Endothelial cell of umbilical vein (primary cell): ENCODE data around the gene MECR. TPM values are rescaled to one million over a fixed set of nuclear protein-coding genes. Genes with fewer than 3 reads are reported as not detected.

ENCODE experiments used
- BruUV-seq: library from RNA; stranded (reverse); fragments of 400-500 nt; replicated peaks from 2 replicates; lab custom pipeline; 2021; lab: Mats Ljungman, UMichigan
- CTCF ChIA-PET: fragments of 300-600, 350-600 bp; sonication (Branson Sonifier 250); formaldehyde crosslinking; loops from one replicate; lab custom pipeline; 2021; ENCODE audit warnings: antibody characterized with exemption, inconsistent platforms; lab: Charles Lee
- POLR2A ChIA-PET: fragments of 300-600, 350-600 bp; sonication (Branson Sonifier 250); formaldehyde crosslinking; loops from one replicate; lab custom pipeline; 2021; ENCODE audit warnings: antibody characterized with exemption, inconsistent platforms; lab: Charles Lee
- DNase-seq: peaks from one replicate; pipeline ENCODE4 v3.0.0-alpha.2; 2011; ENCODE audit warnings: low read depth, low spot score
- FAIRE-seq: peaks from 2 replicates; lab custom pipeline; 2011; peaks lifted over from hg19 to GRCh38; lab: Jason Lieb, UNC
- H2AFZ ChIP-seq: 2 replicates; pipeline ENCODE4 v1.6.0; 2012; ENCODE audit warnings: low read depth, low read length, control low read depth, inconsistent platforms
- H3K27ac ChIP-seq: 2 replicates; pipeline ENCODE4 v1.5.1; 2011; ENCODE audit warnings: low read depth, mild to moderate bottlenecking, control low read depth, low read length, moderate library complexity; ENCODE audit not compliant: insufficient read depth
- H3K27me3 ChIP-seq, 2 experiments: 2 replicates each; pipeline versions ENCODE4 v1.6.0 to v1.6.1; 2011; ENCODE audit warnings: low read length in 2 of 2, mixed read lengths in 1 of 2; ENCODE audit not compliant: control insufficient read depth in 2 of 2, insufficient read depth in 2 of 2
- H3K36me3 ChIP-seq, 2 experiments: 2 replicates in 1 of 2; 3 replicates in 1 of 2; pipeline ENCODE4 v1.5.1; 2011; ENCODE audit warnings: low read length in 2 of 2, mild to moderate bottlenecking in 1 of 2, moderate library complexity in 1 of 2; ENCODE audit not compliant: control insufficient read depth in 2 of 2, insufficient read depth in 2 of 2; ENCODE audit errors: extremely low read depth in 1 of 2
- H3K4me1 ChIP-seq: 3 replicates; pipeline ENCODE4 v1.5.1; 2011; ENCODE audit warnings: mild to moderate bottlenecking, low read length; ENCODE audit not compliant: control insufficient read depth, insufficient read depth; ENCODE audit errors: extremely low read depth
- H3K4me2 ChIP-seq: 2 replicates; pipeline ENCODE4 v1.6.1; 2011; ENCODE audit warnings: low read length, control low read depth, mixed read lengths; ENCODE audit not compliant: insufficient read depth
- H3K4me3 ChIP-seq, 3 experiments: fragments of 200-600 bp in 1 of 3; sonication (generic), shearing (Covaris generic) in 1 of 3; replicated peaks in 1 of 3; 2 replicates each; pipeline ENCODE4 v1.5.1; 2011 to 2016; ENCODE audit warnings: control low read depth in 3 of 3, low read length in 3 of 3, mild to moderate bottlenecking in 2 of 3, inconsistent platforms in 1 of 3, low read depth in 1 of 3, moderate library complexity in 1 of 3; ENCODE audit not compliant: insufficient read depth in 1 of 3
- H3K79me2 ChIP-seq: 2 replicates; pipeline ENCODE4 v1.6.0; 2012; ENCODE audit warnings: low read length, inconsistent platforms; ENCODE audit not compliant: control insufficient read depth, insufficient read depth
- H3K9ac ChIP-seq: replicated peaks from 2 replicates; pipeline ENCODE3; 2011; ENCODE audit warnings: low read length, control low read depth; ENCODE audit not compliant: insufficient read depth; ENCODE audit errors: extremely low read depth
- H3K9me1 ChIP-seq: replicated peaks from 3 replicates; pipeline ENCODE4 v1.6.0; 2011; ENCODE audit warnings: mild to moderate bottlenecking, low read length; ENCODE audit not compliant: control insufficient read depth, insufficient read depth; ENCODE audit errors: extremely low read depth
- H3K9me3 ChIP-seq: replicated peaks from 2 replicates; pipeline ENCODE4 v1.5.1; 2012; ENCODE audit warnings: low read length, inconsistent platforms; ENCODE audit not compliant: control insufficient read depth, insufficient read depth
- H4K20me1 ChIP-seq: replicated peaks from 2 replicates; pipeline ENCODE3; 2011; ENCODE audit warnings: mild to moderate bottlenecking, low read length; ENCODE audit not compliant: control insufficient read depth, insufficient read depth; ENCODE audit errors: extremely low read depth
- CTCF ChIP-seq, 2 donors: IDR thresholded peaks; 1 replicate in 1 of 2; 2 replicates in 1 of 2; pipeline ENCODE4 v1.5.1; 2011; ENCODE audit warnings: low read length in 2 of 2, mild to moderate bottlenecking in 2 of 2, moderate library complexity in 2 of 2, control low read depth in 1 of 2, inconsistent platforms in 1 of 2, low read depth in 1 of 2; ENCODE audit not compliant: insufficient read depth in 1 of 2; ENCODE audit errors: extremely low read depth in 1 of 2
- EZH2 ChIP-seq: IDR thresholded peaks from 2 replicates; pipeline ENCODE4 v1.6.1; 2012; ENCODE audit warnings: borderline replicate concordance, low read depth, mild to moderate bottlenecking, moderate library complexity, low read length, inconsistent platforms; ENCODE audit not compliant: severe bottlenecking
- FOS ChIP-seq: IDR thresholded peaks from 2 replicates; pipeline ENCODE4 v1.6.1; 2011; ENCODE audit warnings: mild to moderate bottlenecking, low read length, moderate library complexity, borderline replicate concordance; ENCODE audit not compliant: insufficient read depth
- GATA2 ChIP-seq: IDR thresholded peaks from 2 replicates; pipeline ENCODE4 v1.7.0; 2011; ENCODE audit warnings: low read depth, mild to moderate bottlenecking, moderate library complexity, mixed read lengths, low read length; ENCODE audit not compliant: insufficient read length, insufficient read depth
- JUN ChIP-seq: IDR thresholded peaks from 2 replicates; pipeline ENCODE4 v1.6.1; 2011; ENCODE audit warnings: borderline replicate concordance, low read depth; ENCODE audit not compliant: insufficient read length, insufficient read depth
- dilution Hi-C: fragments of 300-500 bp; cut with MboI; formaldehyde crosslinking; loops from one replicate; pipeline ENCODE4 v1.15.0; 2019; ENCODE audit warnings: low sequenced_read_pairs; ENCODE audit not compliant: extremely low pct_ligation_motif_present
- intact Hi-C: fragments of 100-400 bp; cut with micrococcal nuclease; formaldehyde crosslinking; loops from one replicate; pipeline ENCODE4 v1.10.0; 2022
- polyA plus RNA-seq, 4 experiments: library from polyadenylated mRNA; depleted of rRNA in 3 of 4; stranded (reverse) in 3 of 4; unstranded in 1 of 4; fragments of >200 nt; gene quantifications; 2 replicates each; pipeline versions ENCODE4 v1.2.1 to v1.2.3, GENCODE V29; 2011 to 2012; ENCODE audit warnings: missing spikeins in 1 of 4
- total RNA-seq: library from RNA; stranded (reverse); gene quantifications from 2 replicates; pipeline ENCODE4 v1.2.3, GENCODE V29; 2021
- TF ChIP-seq, protein P1 (sequence below): IDR thresholded peaks from 2 replicates; pipeline ENCODE4 v1.6.1; 2011; ENCODE audit not compliant: insufficient read depth, insufficient read length

The MECR gene
- total and polyA plus RNA-seq, 2 donors (not counting 3 experiments of a cell fraction or from before 2014, with no cell fraction given): 24.6 to 30.1 TPM

DNA sequence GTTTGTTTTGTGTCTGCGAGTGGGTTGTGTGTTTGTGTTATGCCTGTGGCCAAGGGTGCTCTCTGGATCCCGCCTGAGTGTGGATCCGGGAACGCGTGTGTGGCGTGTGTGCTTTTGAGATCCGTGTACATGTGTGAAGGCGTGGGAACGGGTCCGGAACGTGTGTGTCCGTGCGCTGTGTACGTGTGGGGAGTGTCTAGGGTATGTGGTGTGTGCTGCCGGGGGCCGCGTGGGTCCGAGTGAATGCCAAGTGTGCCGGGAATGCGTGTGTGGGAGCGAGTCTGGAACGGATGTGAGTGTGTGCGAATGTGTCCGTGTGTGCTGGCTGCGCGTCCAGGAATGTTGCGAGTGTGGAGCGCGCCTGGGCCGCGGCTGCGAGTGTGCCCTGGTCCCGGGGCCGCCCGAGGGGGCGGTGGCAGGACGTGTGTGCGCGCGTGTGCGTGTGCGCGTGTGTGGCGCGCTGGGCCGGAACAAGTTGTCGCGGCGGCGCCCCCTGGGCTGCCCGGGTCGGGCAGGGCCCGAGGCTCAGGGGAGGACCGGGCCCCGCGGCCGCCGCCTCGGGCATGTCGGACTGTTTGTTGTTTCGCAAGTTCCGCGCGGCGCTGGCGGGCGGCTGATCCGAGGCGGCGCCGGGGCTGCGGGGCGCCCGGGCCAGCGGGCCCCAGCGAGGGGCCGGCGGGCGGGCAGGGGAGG lies 6.5 kb upstream of the MECR start:
- CTCF ChIA-PET: interaction anchor here (0.6 to 1.5 kb wide), 8 partner anchors 104 to 1542 kb away, joined by 3 to 16 read pairs (median 5); no protein-coding TSS in a partner anchor
- no peak for TF ChIP-seq GATA2
- peak; percentile 43 for TF ChIP-seq EZH2
- dilution Hi-C loops: loop anchor here (25.0 kb wide), 1 partner anchor 850 kb away; no protein-coding TSS in a partner anchor
- Histone ChIP-seq H3K4me1 (peaks cover 16% of the 10 kb centered on the region), H3K27me3 (peaks cover 34 to 38% of the 10 kb centered on the region in 2 experiments), H3K27ac (no peak overlapping the region), H3K9ac (no peak overlapping the region), H3K9me1 (no peaks in the 10 kb centered on the region), H3K4me3 (peak overlapping the region in 2 of 3 experiments; percentile 6 to 33), H2AFZ (peak overlapping the region; percentile 0), H3K9me3 (no peaks in the 10 kb centered on the region), H4K20me1 (no peaks in the 10 kb centered on the region), H3K79me2 (no peaks in the 10 kb centered on the region), H3K36me3 (no peaks in the 10 kb centered on the region), H3K4me2 (peak overlapping the region; percentile 33)
- intact Hi-C loops: loop anchor here (2.0 to 5.0 kb wide), 4 partner anchors 145 to 472 kb away; no protein-coding TSS in a partner anchor
- FAIRE-seq (no peak), DNase-seq (peak; percentile 31)
- no TSS peak for BruUV-seq
- POLR2A ChIA-PET: no interaction called here

DNA sequence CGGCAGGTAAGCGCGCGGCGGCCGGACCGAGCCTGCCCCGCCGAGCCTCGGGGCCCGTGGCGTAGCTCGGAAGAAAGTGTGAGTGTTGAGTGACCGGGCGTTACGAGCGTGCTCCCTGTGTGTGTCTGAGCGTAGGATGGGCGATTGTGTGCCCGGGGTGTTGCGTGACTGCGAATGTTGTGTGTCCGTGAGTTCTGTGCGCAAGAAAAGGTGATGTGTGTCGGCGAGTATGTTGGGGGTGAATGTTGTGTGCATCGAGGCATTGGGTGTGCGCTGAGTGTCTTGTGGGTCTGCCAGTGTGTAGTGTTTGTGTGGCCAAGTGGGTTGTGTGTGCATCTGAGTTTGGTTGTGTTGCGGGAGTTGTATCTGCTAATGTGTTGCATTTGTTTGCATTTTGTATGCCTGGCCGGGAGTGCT lies 6.0 kb upstream of the MECR start:
- CTCF ChIA-PET: interaction anchor here (0.6 to 1.5 kb wide), 8 partner anchors 104 to 1543 kb away, joined by 3 to 16 read pairs (median 5); no protein-coding TSS in a partner anchor

More for the DNA sequence above, 6.0 kb upstream of the MECR start:
- Histone ChIP-seq H3K4me1 (peaks cover 16% of the 10 kb centered on the region), H3K27me3 (peaks cover 34 to 40% of the 10 kb centered on the region in 2 experiments), H4K20me1 (no peaks in the 10 kb centered on the region), H3K4me2 (peak overlapping the region; percentile 33), H3K27ac (no peak overlapping the region), H2AFZ (peak overlapping the region; percentile 33), H3K4me3 (peak overlapping the region in 2 of 3 experiments; percentile 6 to 33), H3K9me1 (no peaks in the 10 kb centered on the region), H3K9me3 (no peaks in the 10 kb centered on the region), H3K79me2 (no peaks in the 10 kb centered on the region), H3K36me3 (no peaks in the 10 kb centered on the region), H3K9ac (no peak overlapping the region)
- no TSS peak for BruUV-seq
- no peak for FAIRE-seq
- intact Hi-C loops: loop anchor here (1.0 to 5.0 kb wide), 12 partner anchors 105 to 1543 kb away; no protein-coding TSS in a partner anchor
- dilution Hi-C loops: loop anchor here (25.0 kb wide), 1 partner anchor 851 kb away; no protein-coding TSS in a partner anchor
- POLR2A ChIA-PET: interaction anchor here (0.6 kb wide), 1 partner anchor 140 kb away, joined by 4 read pairs; no protein-coding TSS in a partner anchor
- peak; percentile 29 for DNase-seq
- peak; percentile 84 for TF ChIP-seq EZH2
- no peak for TF ChIP-seq JUN
- no peak for TF ChIP-seq FOS
- TF ChIP-seq, protein P1, sequence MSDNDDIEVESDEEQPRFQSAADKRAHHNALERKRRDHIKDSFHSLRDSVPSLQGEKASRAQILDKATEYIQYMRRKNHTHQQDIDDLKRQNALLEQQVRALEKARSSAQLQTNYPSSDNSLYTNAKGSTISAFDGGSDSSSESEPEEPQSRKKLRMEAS: no peak
- TF ChIP-seq CTCF (IDR thresholded peaks at IDR 0.05; ENCODE audit: extremely low read depth in 1 of 2, insufficient read depth in 1 of 2, low read depth in 1 of 2, low read length in 2 of 2): no peak
